HG02798 (cell line): ENCODE measurements around the gene CALHM2.
A peak's percentile ranks its signal among the peaks of the same experiment; 100 is the strongest.

Experiments used
- ATAC-seq: cut with Tn5 transposase; IDR thresholded peaks from one replicate; pipeline ENCODE4 v1.9.1; 2021; ENCODE audit warnings: mild to moderate bottlenecking; ENCODE audit not compliant: unreplicated experiment, poor library complexity

The CALHM2 gene

DNA sequence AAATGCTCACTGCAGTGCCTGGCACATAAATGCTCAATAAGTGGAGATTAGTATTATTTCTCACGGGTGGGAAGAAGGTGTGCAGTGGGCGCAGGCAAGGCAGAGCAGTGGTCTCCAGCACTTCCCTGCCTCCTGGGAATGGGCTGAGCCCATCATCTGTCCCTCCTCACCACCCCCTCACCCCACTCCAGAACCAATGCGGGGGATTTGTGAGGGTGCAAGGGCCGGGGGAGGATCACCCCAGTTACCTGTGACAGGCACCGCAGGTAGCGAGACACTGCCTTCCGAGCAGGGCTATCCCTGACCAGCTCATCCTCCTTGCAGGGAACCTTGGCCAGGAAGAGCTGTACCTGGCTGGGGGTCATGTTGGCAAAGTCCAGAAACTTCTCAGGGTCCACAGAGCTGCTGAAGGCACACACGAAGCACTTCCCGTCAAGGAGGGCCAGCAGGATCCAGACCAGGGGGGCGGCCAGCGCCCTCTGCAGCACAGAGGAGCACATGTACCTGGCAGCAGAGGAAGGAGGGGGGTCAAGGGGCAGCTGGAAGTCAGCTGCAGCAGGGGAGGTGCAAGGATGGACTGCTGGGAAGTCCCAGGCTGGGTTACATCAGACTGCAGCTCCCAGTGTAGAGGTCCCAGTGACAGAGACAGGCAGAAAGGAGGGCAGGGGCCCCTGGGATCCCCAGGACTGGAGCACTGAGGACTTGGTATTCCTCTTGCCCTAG, 24.0 kb upstream of the CALHM2 start:
- ATAC-seq: no peak

- no peak for ATAC-seq
These were observed 23.3 kb upstream of the CALHM2 start for GRCh38 chr10:103475437-103475836.

GRCh38 chr10:103474077-103474476, 21.9 kb upstream of the CALHM2 start:
- no peak for ATAC-seq

GRCh38 chr10:103473261-103473671, 21.1 kb upstream of the CALHM2 start:
- no peak for ATAC-seq

DNA sequence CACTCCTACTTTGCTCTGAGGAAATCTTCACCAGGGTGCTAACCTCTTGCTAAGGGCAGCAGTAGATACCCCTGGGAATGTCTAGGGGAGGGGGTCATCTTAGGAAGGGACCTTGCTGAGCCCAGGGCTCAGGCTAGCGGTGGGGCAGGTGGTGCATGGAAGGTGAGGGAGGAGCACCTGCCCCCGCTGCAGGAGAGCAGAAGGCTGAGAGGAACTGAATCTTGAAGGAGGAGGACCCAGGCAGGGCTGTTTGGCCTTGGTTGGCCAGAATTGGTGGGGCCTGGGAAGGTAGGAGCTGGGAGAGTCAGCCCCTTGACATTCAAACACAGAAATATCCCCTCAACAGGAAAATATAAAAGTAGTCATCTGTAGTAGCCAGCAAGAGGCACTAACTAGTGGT, 19.8 kb upstream of the CALHM2 start:
- peak; percentile 28 for ATAC-seq

DNA sequence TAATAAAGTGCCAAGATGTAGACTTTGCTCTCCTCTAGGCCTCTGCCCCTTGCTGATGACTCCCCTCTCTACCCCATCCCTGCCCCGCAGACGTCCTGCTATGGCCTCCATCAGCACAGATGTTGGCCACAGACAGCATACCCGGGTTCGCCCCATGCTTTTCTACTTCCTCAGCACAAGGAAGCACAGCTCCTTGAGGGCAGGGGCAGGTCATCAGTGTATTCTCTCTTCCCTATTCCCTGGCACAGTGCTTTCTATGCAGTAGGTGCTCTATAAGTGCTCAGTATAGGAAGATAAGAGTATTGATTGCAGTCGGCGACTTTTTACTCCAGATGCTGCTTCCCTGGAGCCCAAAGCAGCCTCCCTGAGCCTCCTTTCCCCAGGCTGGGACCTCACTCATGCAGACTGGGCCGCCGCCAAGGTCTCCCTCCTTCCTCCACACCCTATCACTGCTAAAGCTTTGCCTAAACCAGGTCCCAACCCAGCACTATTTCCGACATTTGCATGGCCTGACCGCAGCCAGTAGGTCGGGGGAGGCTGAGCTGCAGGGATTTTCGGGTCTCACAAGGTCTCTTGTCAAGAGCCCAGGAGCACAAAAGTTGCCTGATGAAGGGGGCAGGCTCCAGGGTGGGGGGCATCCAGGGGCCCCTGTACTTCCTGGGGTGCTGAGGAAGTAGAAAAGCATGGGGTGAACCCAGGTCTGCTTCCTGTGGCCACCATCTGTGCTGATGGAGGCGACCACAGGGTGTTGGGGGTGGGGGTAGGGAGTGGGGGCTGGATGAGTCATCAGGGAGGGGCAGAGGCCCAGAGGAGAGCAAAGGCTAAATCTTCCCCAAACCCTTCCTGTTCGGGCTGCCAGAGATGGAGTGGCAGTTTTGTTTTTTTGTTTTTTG, 18.8 kb upstream of the CALHM2 start:
- peak; percentile 78 for ATAC-seq

GRCh38 chr10:103469201-103469600, 17.0 kb upstream of the CALHM2 start:
- ATAC-seq: no peak

GRCh38 chr10:103467406-103467805, 15.2 kb upstream of the CALHM2 start:
- ATAC-seq: peak; percentile 30

GRCh38 chr10:103466734-103467133, 14.6 kb upstream of the CALHM2 start:
- ATAC-seq: no peak

DNA sequence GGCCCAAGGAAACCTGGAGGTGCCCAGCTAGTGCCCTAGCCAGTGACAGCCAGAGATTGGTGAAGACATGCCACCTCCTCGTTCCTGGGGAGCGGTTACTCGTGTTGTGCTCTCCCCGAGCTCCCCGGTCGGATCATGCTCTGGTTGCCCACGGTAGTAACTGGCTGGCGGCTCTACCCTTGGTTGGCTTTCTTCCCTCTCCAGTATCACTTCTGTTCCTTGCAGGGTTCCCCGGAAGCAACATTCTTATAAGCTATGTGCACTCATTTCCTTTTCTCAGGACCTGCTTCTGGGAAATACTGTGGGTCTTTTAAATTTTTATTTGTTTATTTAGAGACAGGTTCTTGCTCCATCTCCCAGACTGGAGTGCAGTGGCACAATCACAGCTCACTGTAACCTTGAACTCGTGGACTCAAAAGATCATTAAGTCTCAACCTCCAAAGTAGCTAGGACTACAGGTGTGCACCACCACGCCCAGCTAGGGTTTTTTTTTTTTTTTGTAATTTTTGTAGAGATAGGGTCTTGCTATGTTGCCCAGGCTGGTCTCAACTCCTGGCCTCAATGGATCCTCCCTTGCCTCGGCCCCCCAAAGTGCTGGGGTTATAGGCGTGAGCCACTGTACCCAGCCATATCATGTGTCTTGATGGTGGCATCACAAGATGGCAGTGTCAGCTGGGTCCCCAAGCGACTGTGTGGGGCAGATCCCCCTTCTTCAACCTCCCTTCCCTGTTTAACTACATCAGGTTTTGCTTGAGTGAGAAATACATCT, 13.4 kb upstream of the CALHM2 start:
- ATAC-seq: no peak

GRCh38 chr10:103463499-103463898, 11.3 kb upstream of the CALHM2 start:
- no peak for ATAC-seq

DNA sequence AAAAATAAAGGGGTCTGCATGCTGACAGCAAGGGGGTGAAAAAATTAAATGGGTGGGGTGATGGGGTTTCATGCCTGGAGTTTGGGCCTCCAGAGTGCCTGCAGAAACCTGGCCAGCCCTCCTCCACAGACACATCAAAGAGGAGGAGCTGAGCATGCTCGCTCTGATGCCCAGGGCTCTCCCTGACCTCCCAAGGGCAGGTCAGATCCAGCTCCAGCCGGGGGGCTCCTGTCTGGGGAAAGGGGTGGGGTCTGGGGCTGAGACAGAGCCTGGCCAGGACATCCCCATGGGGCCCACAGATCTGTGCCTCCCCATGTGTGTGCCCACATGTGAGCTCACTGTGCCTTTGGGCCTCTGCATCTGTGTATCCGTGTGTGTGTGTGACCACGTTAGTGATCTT, 7.4 kb upstream of the CALHM2 start:
- ATAC-seq: no peak

DNA sequence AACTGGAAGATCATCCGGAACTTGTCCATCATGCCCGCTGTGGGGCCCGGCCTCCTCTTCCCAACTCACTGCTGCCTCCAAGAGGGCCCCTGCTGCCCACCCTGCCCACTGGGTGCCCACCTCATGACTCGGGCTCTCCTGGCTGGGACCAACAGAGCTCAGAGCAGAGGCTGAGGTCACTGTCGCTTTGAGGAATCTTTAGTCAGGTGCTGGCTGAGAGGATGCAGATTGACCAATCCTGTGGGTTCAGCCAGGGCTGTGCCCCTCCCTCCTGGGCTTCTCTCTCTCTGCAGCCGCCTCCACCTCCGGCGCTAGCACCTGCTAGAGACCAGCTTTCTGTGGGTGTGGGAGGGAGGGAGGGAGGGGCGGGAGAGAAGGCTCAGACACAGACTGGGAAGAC, 6.5 kb upstream of the CALHM2 start, which contains the start of gene CALHM1:
CALHM1 (minus strand) TSS at position 181 of the 400 bp plus-strand sequence; CDS start at position 32, 149 bp downstream.
- peak; percentile 83 for ATAC-seq

DNA sequence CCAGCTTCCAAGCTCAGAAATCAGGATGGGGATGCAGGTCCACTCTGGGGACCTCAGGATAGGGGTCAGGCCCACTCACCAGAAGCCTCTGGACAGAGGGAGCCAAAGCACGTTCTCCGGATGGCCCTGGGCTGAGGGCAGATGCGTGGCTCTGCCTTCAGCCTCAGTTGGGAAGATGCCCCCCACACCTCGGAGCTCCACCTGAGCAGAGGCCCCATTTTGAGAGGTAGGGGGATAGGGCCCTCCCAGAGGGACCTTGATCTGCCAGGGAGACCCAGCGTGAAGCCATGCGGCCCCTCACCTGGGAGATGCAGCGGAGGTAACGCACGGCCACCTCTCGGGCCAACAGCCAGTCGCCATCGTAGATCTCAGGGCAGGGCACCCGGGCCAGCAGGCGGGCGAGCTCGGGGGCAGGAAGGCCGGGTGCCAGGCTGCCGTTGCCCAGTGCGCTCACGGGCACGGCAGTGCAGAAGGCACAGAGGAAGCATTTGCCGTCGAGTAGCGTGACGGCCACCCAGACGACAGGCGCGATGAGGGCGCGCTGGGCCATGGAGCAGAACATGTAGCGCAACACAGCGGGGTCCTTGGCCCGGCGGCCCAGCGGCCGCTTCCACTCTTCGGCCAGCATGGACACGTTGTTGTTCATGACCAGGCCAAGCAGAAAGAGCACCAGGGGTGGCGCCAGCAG, 5.9 kb upstream of the CALHM2 start:
- ATAC-seq: no peak

DNA sequence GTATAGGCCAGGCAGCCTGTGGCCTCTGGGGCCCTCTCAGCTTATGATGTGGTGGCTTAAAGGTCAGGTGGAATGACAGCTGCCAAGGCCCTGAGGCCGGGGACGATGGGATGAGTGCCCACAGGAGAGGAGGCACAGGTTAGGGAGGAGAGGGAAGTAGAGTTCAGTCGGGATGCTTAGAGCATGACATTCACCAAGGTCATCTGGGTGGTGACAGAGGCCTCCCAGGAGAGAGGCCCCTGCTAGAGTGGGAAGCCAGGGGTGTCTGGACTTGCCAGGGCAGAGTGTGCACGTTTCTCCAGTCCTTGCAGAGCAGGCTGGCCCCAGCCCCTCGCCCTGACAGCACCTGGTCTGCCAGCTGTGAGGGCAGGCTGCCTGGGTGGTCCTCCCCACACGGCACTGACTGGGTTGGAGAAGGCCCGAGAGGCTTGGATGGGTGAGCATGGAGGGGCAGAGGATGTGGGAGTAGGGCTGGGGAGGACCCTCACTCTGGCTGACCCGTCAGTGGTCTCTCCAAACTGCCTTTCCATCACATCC, 5.1 kb upstream of the CALHM2 start:
- ATAC-seq: no peak

- no peak for ATAC-seq
These were observed 4.0 kb upstream of the CALHM2 start for GRCh38 chr10:103456074-103456660.

DNA sequence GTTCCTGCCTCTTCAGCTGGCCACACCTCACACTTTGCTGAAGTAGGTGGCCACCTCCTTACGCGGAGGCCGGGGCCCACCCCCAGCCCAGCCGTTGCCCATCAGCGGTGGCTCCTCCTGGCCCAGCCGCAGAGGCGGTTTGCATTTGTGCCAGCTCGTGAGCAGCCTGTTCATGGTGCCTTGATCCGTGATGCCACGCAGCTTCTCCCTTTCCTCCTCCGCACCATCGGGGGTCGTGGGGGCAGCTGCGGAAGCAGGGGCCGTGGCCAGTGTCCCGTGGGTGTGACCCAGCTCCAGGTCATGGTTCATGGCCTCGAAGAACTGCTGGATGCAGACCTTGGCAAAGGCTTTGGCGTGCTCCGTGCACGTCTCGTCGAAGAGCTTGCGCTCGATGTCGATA, 3.1 kb upstream of the CALHM2 start:
- no peak for ATAC-seq

- ATAC-seq: no peak
These were observed 1.9 kb upstream of the CALHM2 start for GRCh38 chr10:103454026-103454425.

DNA sequence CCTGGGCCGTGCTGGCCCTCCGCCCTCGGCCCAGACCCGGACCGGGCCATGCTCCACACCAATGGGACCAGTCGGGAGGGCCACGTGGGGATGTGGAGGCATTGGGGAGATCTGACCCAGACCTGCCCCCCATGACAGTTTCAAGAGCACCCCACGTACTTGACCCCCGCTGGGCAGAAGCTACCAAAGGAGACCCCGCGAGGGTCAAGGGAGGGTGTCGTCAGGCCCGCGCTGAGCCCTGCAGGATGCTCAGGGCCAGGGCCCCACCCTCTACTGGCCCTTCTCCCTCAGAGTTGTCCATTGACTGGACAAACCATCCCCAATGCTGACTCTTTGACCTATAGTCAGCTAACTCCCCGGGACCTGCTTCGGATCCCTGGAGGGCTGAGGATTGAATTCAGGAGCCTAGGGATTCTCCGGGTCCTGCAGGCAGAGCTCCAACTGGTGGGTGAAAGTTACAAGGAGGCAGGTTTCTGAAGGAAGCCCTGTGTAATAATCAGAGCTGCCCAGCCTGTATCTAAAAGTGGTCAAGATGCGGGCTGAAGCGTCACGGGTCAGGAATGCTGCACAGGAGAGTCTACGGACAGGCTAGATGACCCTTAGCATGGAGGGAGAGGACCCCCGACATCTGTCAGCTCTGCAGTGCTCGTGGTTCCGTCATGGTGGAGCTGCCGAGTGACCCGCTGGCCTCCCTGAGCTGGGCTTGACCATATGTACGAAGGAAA, 498 bp upstream of the CALHM2 start:
- no peak for ATAC-seq
